Omental fat pad (tissue), 4 donors: ENCODE measurements around the gene SHISA8. TPM values are rescaled to one million over a fixed set of nuclear protein-coding genes. Genes with fewer than 3 reads are reported as not detected.

Experiments used
- ATAC-seq: fragments of 150-250 bp; one replicate; pipeline ENCODE4 v1.9.1; 2016; ENCODE audit warnings: mild to moderate bottlenecking, moderate library complexity; ENCODE audit not compliant: low FRiP score
- DNase-seq: peaks from one replicate; pipeline ENCODE4 v3.0.0-alpha.2; 2019; ENCODE audit warnings: low spot score
- CTCF ChIP-seq, 3 donors: fragments of 450-650 bp; IDR thresholded peaks; one replicate each; pipeline ENCODE4 v1.5.1; 2016 to 2017; ENCODE audit warnings: antibody characterized with exemption in 3 of 3, mild to moderate bottlenecking in 3 of 3, moderate library complexity in 2 of 3
- total RNA-seq, 4 donors: library from RNA; depleted of rRNA; stranded (reverse); fragments of >200 nt; gene quantifications; one replicate each; pipeline ENCODE4 v1.1.0, GENCODE V29; 2016

SHISA8 gene
- total RNA-seq = not detected

- ATAC-seq = peak; percentile 51
- no peak for DNase-seq
- TF ChIP-seq CTCF (IDR thresholded peaks at IDR 0.05) = no peak
Measured at GRCh38 chr22:41915035-41915785, at the start of gene SHISA8. Gene SHISA8 (minus strand): TSS chr22:41915074. CDS start chr22:41914667, 407 bp downstream.

- TF ChIP-seq CTCF (IDR thresholded peaks at IDR 0.05) = no peak
- no peak for DNase-seq
- ATAC-seq = peak; percentile 52
Measured at GRCh38 chr22:41964112-41964491, 49.2 kb upstream of the SHISA8 start.

- DNase-seq = no peak
- peak; percentile 76 for ATAC-seq
- no peak for TF ChIP-seq CTCF (IDR thresholded peaks at IDR 0.05)
Measured at GRCh38 chr22:41963453-41964111, 48.7 kb upstream of the SHISA8 start.

- DNase-seq (no peak), ATAC-seq (no peak)
- TF ChIP-seq CTCF (IDR thresholded peaks at IDR 0.05) = no peak
Measured at GRCh38 chr22:41957941-41958556, 43.2 kb upstream of the SHISA8 start.

GRCh38 chr22:41952713-41953112 is 37.8 kb upstream of the SHISA8 start:
- no peak for TF ChIP-seq CTCF (IDR thresholded peaks at IDR 0.05)
- DNase-seq (no peak), ATAC-seq (no peak)

- ATAC-seq (no peak), DNase-seq (no peak)
- no peak for TF ChIP-seq CTCF (IDR thresholded peaks at IDR 0.05)
Measured at GRCh38 chr22:41951898-41952474, 37.1 kb upstream of the SHISA8 start, which contains the start of gene SMIM45. Gene SMIM45 (plus strand): TSS chr22:41952150.
